Renal cortical epithelial cell (primary cell): ENCODE data around the gene BRD3OS. TPM values are rescaled to one million over a fixed set of nuclear protein-coding genes. Genes with fewer than 3 reads are reported as not detected.
A peak's percentile ranks its signal among the peaks of the same experiment; 100 is the strongest.
"Not testable (repeated sequence)": the region's sequence is repeated elsewhere in the genome, so short reads cannot be mapped to it uniquely, and the experiment has no call there.

Source experiments
- DNase-seq: peaks from one replicate; pipeline ENCODE4 v3.0.0-alpha.2; 2011; ENCODE audit warnings: low read depth
- total RNA-seq: library from RNA; depleted of rRNA; stranded (reverse); fragments of >200 nt; gene quantifications from 2 replicates; pipeline ENCODE4 v1.2.3, GENCODE V29; 2014

Gene BRD3OS
- total RNA-seq, 1 donor from 2014 or later: 42.8 TPM

DNA sequence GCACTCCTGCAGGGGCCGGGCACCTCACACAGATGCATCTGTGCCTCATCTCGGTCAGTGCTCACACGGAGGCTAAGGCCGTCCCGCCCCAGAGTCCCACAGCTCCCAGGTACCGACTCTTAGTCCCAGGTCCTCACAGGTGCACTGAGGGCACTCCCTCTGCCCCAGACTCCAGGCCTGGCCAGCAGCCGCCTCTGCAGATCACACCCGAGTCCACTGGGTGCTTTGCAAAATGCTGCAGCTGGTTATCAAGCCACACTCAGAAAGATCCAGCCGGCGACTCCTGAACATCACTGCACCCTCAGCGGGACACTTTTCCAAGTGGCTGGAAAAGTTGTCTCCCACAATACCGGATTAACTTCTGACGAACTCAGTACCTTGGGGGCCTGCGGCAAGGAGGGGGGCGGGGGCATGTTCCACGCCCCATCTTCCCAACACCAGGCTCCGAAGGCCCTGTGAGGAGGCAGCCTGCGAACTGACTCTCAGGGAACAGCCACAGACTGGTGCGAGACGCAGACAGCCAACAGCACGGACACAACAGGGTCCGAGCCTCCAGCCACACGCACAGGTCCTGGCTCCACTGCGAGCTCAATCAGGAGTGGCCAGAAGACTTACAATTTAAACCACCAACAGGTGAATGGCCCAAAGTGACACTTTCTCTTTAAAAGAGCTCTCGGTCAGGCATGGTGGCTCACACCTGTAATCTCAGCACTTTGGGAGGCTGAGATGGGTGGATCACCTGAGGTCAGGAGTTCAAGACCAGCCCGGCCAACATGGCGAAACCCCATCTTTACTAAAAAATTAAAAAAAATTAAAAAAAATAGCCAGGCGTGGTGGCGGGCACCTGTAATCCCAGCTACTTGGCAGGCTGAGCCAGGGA is 38.5 kb downstream of the BRD3OS start:
- no peak for DNase-seq

DNA sequence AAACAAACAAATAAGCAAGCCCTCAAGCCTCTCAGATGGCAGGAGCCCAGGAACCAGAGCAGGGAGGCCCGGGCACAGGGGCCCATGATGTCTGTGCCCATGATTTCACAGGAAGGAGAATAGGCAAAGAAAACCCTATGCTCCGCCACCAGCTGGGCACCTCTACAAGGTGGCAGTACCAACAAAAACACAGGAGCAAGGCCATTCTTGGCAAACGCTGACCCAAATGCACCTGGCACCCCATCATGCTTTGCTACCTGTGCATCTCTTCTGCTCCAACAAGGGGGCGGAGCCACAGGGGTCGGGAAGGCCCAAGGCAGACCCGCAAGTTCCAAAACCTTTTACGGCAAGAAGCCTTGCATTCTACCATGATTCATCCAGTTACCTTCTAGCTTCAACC is 39.4 kb downstream of the BRD3OS start:
- DNase-seq: no peak

DNA sequence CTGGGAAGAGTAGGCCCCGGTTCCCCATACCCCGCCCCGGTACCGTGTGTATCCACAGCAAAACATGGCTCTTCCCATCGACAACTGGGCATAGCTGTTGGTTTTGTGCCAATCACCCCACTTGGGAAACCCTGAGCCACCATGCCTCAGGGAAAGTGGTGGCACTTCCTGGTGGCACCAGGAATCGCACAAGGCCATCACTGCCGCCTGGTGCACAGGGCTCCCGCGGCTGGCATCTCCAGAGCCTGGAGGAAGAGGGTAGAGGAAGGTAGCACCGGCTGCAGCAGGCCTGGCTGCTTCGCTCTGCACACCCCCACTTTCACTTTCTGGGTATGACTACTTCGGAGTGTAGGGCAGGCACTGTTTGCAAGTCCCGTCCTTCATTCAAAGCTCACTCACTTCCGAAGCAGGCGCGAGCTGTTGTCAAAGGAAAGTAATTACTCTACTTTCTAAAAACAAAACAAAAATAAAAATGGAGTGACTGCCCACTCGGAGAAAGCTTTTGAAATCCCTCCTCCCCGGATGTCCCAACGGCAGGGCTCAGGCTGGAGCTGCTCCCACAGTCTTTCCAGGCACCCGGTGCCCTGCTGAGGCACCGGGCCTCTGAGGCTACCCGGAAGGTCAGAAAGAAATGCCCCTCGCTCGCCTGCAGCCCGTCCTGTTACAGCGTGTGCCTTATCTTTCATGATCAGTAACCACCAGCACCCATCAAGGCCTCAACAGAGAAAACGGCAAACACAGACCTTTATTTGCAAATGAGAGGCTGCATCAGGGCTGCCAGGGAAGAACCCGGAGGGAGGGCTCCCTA is 40.5 kb downstream of the BRD3OS start:
- peak; percentile 54 for DNase-seq

DNA sequence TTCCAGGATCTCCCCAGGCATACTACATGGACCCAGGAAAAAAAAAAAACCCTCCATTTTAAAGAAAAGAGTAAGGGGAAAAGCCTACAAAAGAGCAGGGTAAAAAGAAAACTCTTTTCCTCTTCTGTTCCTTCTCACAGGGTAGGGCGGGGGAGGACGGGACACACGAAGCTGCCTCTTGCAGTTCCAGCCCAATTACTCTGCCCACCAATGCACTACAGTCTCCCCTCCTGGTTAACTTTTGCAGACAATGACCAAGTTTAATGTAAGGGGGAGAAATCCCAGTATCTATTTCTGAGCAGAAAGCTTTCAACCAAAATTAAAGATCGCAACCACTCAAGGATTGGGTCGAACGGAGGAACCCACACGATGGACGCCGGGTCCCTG is 41.2 kb downstream of the BRD3OS start:
- DNase-seq: no peak

DNA sequence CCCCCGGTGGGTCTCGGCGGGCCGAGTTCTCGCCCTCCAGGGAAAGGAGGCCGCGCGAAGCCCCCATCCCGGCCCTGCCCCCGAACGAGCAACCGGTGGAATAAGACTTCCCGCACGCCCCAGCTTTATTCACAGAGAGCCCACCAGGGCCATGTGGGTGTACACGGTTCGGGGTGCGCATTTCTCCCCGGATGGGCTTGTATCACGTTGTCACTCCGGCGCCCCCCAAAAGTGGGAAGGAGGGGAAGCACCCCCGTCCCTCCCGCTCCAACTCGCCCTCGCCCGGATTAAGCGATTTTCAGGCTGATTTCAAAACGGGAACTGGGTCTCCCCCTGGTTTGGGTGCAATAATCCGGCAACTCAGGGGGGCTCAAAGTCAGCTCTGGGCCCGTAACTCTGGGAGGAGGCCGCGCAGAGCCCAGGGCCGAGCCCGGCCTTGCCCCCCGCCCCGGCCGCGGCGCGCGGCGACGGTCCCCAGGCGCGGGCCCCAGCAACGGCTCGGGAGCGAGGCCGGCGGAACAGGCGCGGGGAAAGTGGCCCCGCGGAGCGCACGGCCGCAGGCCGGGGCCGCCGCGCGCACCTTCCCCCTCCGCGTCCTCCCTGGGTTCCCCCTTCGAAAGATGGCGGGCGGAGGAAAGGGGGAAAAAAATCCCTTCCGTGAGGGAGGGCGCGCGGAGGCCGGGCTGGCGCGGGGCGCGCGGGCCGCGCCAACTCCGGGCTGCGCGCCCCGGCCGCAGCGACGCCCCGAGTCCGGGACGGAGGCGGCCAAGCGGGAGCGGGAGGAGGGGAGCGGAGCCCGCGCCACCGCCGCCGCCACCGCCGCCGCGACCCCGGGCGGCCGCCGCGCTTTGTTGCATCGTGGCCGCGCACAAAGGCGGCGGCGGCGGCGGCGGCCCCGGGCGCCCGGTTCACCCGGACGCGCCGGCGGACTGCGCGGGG is 41.9 kb downstream of the BRD3OS start:
- no peak for DNase-seq

DNA sequence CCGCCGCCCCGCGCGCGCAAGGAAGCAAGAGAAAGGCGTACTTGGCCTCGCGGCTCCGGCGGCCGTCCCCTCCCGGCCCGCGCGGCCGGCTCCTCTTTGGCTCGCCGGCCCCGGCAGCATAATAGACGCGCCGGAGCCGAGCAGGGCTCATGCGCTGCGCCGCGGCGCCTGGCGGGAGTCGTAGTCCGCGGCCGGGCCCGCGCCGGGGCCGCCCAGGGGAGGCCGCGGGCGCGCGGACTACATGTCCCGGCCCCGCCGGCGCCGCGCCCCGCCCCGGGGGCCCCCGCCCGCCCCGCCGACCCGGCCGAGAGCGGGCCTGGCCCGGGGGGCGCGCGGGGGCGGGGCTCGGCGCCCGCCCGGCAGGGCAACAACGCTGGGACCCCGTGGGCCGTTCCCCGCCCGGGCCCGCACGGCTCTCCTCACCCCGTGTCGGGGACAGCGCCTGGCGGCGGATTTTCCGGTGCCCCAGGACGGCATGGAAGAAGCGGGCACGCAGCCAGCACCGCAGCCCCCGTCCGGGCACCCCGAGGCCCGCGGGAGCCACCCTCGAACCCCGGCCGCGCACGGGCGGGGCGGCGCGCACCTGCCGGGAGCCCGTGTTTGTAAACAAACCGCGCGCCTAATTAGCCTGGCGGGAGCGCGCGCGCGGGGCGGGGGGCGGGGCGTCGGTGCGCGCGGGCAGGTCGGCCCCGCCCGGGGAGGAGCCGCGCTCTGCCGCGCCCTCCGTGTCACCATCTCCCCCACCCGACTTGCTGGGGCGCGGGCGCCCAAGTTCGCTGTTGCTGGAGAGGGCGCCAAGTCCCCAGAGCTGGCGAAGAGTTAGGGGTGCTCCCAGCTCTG is 42.8 kb downstream of the BRD3OS start, which contains the start of gene BRD3:
BRD3 (minus strand) TSS at position 123 of the 840 bp plus-strand sequence. CDS start 14,549 bp downstream, outside the sequence.
- peak; percentile 65 for DNase-seq

DNA sequence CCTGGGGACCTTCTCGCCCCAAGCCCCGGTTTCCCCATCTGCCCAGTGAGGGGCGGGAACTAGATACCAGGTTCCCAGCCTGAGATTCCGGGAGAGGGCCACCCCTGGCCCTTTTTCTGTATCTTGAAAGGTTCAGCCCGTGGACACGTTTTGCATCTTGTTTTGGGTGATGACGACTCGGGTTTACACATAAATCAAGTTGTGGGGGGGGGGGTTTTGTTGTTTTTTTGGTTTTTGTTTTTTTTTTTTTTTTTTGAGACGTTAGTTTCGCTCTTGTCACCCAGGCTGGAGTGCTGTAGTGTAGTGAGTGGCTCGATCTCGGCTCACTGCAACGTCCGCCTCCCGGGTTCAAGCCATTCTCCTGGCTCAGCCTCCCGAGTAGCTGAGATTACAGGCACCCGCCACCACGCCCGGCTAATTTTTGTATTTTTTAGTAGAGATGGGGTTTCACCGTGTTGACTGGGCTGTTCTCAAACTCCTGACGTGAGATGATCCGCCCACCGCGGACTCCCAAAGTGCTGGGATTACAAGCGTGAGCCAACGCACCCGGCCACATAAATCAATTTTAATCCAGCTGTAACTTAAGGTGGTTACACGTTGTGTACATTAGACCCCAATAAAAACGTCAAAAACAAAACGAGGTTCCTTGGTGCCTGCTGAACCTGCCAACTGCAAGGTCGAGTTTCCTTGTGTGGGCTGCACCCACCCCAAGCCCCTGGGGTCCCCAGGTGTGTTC is 43.6 kb downstream of the BRD3OS start:
- no peak for DNase-seq

DNA sequence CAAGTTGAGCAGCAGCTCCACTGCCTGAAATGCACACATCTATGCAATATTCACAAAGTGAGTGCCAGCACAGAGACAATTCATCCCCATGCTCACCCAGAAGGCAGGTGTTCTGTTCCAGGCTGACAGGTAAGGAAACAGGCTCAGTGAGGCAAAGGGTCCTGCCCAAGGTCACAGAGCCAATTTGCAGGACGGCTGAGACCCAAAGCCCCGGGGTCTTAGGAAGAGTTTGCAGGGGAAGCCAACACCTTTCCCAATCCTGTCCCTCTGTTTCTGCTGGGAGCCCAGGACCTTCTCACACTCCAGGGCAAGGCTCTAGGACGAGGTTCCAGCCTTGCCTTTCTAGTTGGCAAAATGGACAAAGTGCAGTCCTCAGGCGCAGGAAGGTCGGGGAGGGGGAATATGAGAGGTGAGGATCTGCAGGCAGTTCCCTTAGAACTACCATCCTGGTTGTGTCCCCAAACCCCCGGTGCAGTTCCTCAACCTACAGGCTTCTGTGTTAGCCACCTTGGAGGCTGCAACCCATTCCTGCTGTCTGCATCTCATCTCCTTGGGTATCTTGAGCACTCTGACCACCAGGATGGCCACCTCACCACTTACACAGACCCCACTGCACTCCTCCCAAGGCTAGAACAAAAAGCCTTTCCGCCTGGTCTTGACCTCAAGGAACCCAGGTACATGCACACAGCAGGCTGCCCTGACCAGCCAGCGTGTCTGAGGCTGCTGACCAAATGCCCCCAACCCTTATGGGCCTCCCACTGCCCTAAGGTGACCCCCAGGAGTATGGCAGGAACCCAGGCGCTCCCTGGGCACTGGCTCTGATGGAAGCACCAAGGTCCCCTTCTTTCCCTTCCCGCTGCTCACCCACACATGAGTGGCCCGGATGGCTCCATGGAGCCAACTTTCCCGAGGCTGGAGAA is 44.5 kb downstream of the BRD3OS start:
- no peak for DNase-seq

DNA sequence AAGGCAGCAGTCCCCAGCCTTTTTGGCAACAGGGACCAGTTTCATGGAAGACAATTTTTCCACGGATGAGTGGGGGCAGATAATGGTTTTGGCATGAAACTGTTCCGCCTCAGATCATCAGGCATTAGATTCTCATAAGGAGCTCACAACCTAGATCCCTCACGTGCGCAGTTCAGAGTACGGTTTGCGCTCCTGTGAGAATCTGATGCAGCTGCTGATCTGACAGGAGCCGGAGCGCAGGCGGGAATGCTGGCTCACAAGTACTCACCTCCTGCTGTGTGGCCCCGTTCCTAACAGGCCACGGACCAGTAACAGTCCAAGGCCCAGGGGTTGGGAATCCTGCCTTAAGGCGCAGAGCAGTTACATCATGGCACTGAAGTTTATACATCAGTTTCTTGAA is 45.9 kb downstream of the BRD3OS start:
- DNase-seq: no peak

DNA sequence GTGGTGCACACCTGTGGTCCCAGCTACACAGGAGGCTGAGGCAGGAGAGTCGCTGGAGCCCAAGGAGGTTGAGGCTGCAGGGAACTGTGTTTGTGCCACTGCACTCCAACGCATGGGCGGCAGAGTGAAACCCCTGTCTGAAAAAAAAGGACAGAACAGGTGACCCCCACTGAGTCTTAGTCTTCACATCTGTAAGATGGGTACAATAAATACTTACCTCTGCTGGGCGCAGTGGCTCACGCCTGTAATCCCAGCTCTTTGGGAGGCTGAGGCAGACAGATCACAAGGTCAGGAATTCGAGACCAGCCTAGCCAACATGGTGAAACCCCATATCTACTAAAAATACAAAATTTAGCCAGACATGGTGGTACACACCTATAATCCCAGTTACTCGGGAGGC is 47.4 kb downstream of the BRD3OS start:
- DNase-seq: not testable (repeated sequence)

DNA sequence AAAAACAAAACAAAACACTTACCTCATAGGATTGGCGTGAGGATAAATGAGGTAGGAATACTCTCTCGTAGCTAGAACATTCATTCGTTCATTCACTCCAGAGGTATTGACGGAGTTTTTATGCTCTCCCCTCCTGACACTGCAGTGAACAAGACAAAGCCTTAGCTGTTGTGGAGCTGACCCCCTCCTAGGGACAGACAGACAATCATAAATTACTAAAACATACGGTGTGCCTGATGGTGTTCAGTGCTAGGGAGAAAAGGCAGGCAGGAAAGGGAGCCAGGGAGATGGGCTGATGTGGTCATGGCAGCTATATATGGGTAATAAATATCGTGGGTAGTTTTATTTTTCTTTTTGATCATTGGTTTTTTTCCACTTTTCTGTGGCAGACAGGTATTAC is 48.2 kb downstream of the BRD3OS start:
- DNase-seq: no peak

DNA sequence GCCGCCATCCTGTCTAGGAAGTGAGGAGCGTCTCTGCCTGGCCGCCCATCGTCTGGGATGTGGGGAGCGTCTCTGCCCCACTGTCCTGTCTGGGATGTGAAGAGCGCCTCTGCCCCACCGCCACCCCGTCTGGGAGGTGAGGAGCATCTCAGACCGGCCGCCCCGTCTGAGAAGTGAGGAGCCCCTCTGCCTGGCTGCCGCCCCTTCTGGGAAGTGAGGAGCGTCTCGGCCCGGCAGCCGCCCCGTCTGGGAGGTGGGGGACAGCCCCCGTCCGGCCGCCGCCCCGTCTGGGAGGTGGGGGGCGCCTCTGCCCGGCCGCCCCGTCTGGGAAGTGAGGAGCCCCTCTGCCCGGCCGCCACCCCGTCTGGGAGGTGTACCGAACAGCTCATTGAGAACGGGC is 50.4 kb downstream of the BRD3OS start:
- not testable (repeated sequence) for DNase-seq

DNA sequence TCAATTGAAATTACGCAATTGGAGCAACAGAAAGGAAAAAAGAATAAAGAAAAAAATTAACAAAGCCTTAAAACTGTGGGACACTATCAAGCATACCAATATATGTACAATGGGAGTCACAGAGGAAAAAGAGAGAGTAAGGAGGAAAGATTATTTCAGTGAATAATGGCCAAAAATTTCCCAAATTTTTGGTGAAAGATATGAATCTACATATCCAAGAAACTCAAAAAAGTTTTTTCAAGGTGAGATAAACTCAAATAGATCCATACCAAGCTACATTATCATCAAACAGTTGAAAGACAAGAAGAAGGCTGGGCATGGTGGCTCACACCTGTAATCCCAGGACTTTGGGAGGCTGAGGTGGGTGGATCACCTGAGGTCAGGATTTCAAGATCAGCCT is 51.4 kb downstream of the BRD3OS start:
- DNase-seq: no peak

Other genes starting within 250 kb of the BRD3OS start
- 20.8 and 52.0 TPM in 2 replicates for gene VAV2, start 33.2 kb upstream of the BRD3OS start, total RNA-seq
- gene BRD3, start 42.5 kb downstream of the BRD3OS start, total RNA-seq: 5.4 and 37.7 TPM in 2 replicates
- gene WDR5, start 110.6 kb downstream of the BRD3OS start, total RNA-seq: 18.4 and 23.1 TPM in 2 replicates
- gene RNU6ATAC, start 139.1 kb downstream of the BRD3OS start, total RNA-seq: not detected in 2 replicates